ENCODE data around the gene KIRREL3. TPM values are rescaled to one million over a fixed set of nuclear protein-coding genes. Genes with fewer than 3 reads are reported as not detected.

Gene KIRREL3
- total and polyA plus RNA-seq, 2 donors (not counting 3 experiments of a cell fraction or from before 2014, with no cell fraction given): not detected

DNA sequence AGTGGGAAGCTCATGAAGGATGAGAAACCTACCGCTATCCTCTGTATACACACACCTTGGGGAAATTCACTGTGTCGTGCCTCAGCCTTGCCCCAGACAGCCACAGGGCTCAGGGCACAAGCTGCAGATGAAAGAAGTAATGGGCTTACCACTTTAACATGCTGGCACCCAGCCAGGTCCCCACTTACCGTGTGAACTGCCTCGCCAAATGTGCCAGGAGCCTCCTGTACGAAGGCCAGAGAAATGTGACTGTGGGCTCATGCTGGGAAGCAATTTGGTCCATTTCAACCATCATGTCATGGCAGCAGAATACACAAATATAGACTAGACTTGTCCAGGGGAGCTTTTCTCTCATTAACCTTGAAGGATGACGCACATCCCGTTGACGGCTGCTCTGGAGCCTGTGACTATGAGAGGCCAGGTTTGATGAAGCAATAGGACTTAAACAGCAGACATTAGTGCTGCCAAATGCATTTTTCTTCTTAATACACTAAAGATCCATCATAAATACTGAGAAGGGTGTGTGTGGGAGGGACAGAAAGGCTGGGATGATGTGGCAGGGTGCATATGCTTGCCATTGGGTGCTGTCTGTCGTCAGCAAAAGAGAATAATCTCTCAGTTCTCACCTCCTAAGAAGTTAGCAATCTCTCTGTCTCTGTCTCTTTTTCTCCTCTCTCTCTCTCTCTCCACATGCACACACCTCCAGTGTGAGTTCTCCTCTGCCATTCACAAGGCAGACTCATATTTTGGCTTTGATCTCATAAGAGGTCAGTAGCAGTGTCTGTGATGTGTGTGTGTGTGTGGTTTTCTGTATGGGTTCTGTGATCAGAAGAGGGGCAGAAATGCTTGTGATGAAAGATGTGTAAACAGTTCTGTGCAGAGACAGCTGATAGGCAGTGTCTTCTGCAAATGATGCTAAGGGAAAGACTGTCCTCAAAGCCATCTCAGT, 142.4 kb downstream of the KIRREL3 start:
- Histone ChIP-seq H3K9ac (replicated peaks; ENCODE audit: extremely low read depth, insufficient read depth, low read length) (no peak overlapping the region), H3K9me3 (replicated peaks; ENCODE audit: control insufficient read depth, insufficient read depth, low read length) (peaks cover 3% of the 10 kb centered on the region), H3K79me2 (ENCODE audit: control insufficient read depth, insufficient read depth, low read length) (no peaks in the 10 kb centered on the region), H3K27ac (ENCODE audit: insufficient read depth, low read depth, low read length) (no peak overlapping the region), H3K4me1 (ENCODE audit: control insufficient read depth, extremely low read depth, insufficient read depth, low read length) (no peaks in the 10 kb centered on the region), H3K36me3 (ENCODE audit: control insufficient read depth in 2 of 2, extremely low read depth in 1 of 2, insufficient read depth in 2 of 2, low read length in 2 of 2) (no peaks in the 10 kb centered on the region), H3K27me3 (ENCODE audit: control insufficient read depth in 2 of 2, insufficient read depth in 2 of 2, low read length in 2 of 2) (no peaks in the 10 kb centered on the region), H2AFZ (ENCODE audit: low read depth, low read length) (no peak overlapping the region), H3K9me1 (replicated peaks; ENCODE audit: control insufficient read depth, extremely low read depth, insufficient read depth, low read length) (no peaks in the 10 kb centered on the region), H3K4me2 (ENCODE audit: insufficient read depth, low read length) (no peak overlapping the region), H3K4me3 (replicated peaks in 1 of 3; ENCODE audit: insufficient read depth in 1 of 3, low read depth in 1 of 3, low read length in 3 of 3) (no peak overlapping the region), H4K20me1 (replicated peaks; ENCODE audit: control insufficient read depth, extremely low read depth, insufficient read depth, low read length) (no peaks in the 10 kb centered on the region)
- no TSS peak for BruUV-seq (replicated peaks)
- ChIA-PET POLR2A (no interaction called here), CTCF (no interaction called here)
- dilution Hi-C loops (cut with MboI; ENCODE audit: extremely low pct_ligation_motif_present, low sequenced_read_pairs): no loop called here
- TF ChIP-seq GATA2 (IDR thresholded peaks at IDR 0.05; ENCODE audit: insufficient read depth, insufficient read length, low read depth, low read length) (no peak), JUN (IDR thresholded peaks at IDR 0.05; ENCODE audit: borderline replicate concordance, insufficient read depth, insufficient read length, low read depth) (no peak), POLR2AphosphoS5 (IDR thresholded peaks at IDR 0.05; ENCODE audit: insufficient read depth, low read depth, low read length) (no peak), FOS (IDR thresholded peaks at IDR 0.05; ENCODE audit: borderline replicate concordance, insufficient read depth, low read length) (no peak), EZH2 (IDR thresholded peaks at IDR 0.05; ENCODE audit: borderline replicate concordance, low read depth, low read length, severe bottlenecking) (no peak), MYC (IDR thresholded peaks at IDR 0.05; ENCODE audit: low read depth, low read length) (no peak), POLR2A (IDR thresholded peaks at IDR 0.05; ENCODE audit: low read depth, low read length) (no peak)
- TF ChIP-seq, protein P1, sequence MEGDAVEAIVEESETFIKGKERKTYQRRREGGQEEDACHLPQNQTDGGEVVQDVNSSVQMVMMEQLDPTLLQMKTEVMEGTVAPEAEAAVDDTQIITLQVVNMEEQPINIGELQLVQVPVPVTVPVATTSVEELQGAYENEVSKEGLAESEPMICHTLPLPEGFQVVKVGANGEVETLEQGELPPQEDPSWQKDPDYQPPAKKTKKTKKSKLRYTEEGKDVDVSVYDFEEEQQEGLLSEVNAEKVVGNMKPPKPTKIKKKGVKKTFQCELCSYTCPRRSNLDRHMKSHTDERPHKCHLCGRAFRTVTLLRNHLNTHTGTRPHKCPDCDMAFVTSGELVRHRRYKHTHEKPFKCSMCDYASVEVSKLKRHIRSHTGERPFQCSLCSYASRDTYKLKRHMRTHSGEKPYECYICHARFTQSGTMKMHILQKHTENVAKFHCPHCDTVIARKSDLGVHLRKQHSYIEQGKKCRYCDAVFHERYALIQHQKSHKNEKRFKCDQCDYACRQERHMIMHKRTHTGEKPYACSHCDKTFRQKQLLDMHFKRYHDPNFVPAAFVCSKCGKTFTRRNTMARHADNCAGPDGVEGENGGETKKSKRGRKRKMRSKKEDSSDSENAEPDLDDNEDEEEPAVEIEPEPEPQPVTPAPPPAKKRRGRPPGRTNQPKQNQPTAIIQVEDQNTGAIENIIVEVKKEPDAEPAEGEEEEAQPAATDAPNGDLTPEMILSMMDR (IDR thresholded peaks at IDR 0.05; ENCODE audit: extremely low read depth in 1 of 2, insufficient read depth in 1 of 2, low read depth in 1 of 2, low read length in 2 of 2): no peak
- TF ChIP-seq, protein P2, sequence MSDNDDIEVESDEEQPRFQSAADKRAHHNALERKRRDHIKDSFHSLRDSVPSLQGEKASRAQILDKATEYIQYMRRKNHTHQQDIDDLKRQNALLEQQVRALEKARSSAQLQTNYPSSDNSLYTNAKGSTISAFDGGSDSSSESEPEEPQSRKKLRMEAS (IDR thresholded peaks at IDR 0.05; ENCODE audit: insufficient read depth, insufficient read length): no peak
- FAIRE-seq: no peak
- DNase-seq (ENCODE audit: low read depth, low spot score): no peak
- intact Hi-C loops (cut with micrococcal nuclease): no loop called here

Data from endothelial cell of umbilical vein (primary cell).